ENCODE measurements around the gene TLK1. TPM values are rescaled to one million over a fixed set of nuclear protein-coding genes. Genes with fewer than 3 reads are reported as not detected.

TLK1 gene
- total RNA-seq, 2 donors from 2014 or later = 27.8 to 62.4 TPM

DNA sequence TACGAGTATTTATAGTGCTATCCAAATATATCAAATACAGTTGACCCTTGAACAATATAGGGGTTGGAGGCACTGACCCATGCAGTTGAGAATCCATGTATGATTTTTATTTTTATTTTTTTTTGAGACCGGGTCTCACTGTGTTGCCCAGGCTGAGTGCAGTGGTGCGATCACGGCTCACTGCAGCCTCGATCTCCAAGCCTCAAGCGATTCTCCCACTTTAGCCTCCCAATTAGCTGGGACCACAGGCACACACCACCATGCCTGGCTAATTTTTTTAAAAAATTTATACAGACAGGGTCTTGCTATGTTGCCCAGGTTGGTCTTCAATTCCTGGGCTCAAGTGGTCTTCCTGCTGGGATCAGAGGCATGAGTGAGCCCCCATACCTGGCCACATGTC lies 161.0 kb downstream of the TLK1 start:
- H3K27ac ChIP-seq = no peak overlapping the region
- no peaks in the 10 kb centered on the region for H3K36me3 ChIP-seq
- H3K27me3 ChIP-seq (replicated peaks; ENCODE audit: insufficient read depth) = no peaks in the 10 kb centered on the region
- TF ChIP-seq, protein P1, sequence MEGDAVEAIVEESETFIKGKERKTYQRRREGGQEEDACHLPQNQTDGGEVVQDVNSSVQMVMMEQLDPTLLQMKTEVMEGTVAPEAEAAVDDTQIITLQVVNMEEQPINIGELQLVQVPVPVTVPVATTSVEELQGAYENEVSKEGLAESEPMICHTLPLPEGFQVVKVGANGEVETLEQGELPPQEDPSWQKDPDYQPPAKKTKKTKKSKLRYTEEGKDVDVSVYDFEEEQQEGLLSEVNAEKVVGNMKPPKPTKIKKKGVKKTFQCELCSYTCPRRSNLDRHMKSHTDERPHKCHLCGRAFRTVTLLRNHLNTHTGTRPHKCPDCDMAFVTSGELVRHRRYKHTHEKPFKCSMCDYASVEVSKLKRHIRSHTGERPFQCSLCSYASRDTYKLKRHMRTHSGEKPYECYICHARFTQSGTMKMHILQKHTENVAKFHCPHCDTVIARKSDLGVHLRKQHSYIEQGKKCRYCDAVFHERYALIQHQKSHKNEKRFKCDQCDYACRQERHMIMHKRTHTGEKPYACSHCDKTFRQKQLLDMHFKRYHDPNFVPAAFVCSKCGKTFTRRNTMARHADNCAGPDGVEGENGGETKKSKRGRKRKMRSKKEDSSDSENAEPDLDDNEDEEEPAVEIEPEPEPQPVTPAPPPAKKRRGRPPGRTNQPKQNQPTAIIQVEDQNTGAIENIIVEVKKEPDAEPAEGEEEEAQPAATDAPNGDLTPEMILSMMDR (IDR thresholded peaks at IDR 0.05) = no peak
- DNase-seq (ENCODE audit: low spot score) (no peak), ATAC-seq (ENCODE audit: insufficient number of reproducible peaks, low FRiP score, low read depth) (no peak)
- H3K9me3 ChIP-seq = no peaks in the 10 kb centered on the region
- H3K4me1 ChIP-seq (ENCODE audit: control insufficient read depth in 1 of 2, low read depth in 2 of 2) = no peaks in the 10 kb centered on the region
- no peak overlapping the region for H3K4me3 ChIP-seq

DNA sequence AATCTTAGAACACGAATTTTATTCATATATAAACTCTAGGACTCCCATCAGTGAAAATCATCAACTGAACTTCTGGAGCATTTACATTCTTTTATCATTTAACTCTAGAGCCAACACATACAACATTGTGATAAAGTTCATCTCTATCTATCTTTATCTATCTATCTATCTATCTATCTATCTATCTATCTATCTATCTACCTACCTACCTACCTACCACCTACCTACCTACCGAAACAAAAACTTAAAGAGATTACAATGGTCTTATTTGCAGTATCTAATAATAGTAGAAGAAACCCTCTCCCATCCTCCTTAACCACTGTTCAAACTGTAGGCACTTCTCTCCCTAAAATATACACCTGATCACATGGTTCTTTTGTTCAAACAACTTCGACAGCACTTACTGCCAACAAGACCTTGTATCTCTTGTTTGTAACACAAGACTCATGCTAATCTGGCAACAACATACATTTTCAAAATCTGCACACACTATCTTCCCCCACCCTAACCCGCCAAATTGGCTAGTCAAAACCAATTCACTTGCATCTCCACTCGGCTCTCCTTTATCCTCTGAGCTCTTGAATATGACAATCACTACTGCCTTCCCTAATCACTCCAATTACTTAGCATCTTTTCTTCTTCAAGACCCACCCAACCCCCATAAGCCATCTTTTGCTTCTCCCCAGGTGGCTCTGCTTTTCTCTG lies 162.6 kb downstream of the TLK1 start:
- H3K27ac ChIP-seq = no peak overlapping the region
- no peak for ATAC-seq (ENCODE audit: insufficient number of reproducible peaks, low FRiP score, low read depth)
- TF ChIP-seq, protein P1 (IDR thresholded peaks at IDR 0.05) = no peak
- DNase-seq (ENCODE audit: low spot score) = no peak
- no peaks in the 10 kb centered on the region for H3K27me3 ChIP-seq (replicated peaks; ENCODE audit: insufficient read depth)
- H3K4me1 ChIP-seq (ENCODE audit: control insufficient read depth in 1 of 2, low read depth in 2 of 2) = no peaks in the 10 kb centered on the region
- no peaks in the 10 kb centered on the region for H3K36me3 ChIP-seq
- H3K9me3 ChIP-seq = no peaks in the 10 kb centered on the region
- H3K4me3 ChIP-seq = no peak overlapping the region

DNA sequence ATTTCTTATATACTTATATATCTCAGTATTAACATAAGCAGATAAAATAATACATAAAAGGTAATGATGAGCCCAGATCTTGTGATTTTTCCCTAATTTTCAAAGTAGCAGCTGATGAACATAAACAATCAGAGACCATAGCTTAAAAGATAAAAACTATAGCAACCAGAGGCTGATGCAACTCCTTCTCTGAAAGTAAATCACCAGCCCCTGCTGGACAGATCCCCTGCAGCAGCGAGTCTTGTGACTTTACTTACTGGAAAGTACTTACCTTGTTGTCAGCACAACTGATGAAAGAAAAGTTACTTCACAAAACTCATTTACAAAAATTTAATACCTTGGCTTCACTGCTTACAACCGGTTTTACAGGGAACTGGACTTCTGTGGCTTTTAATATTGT lies 164.4 kb downstream of the TLK1 start:
- Histone ChIP-seq H3K4me1 (ENCODE audit: control insufficient read depth in 1 of 2, low read depth in 2 of 2) (no peaks in the 10 kb centered on the region), H3K4me3 (no peak overlapping the region), H3K27ac (no peak overlapping the region), H3K9me3 (no peaks in the 10 kb centered on the region), H3K36me3 (no peaks in the 10 kb centered on the region), H3K27me3 (replicated peaks; ENCODE audit: insufficient read depth) (no peaks in the 10 kb centered on the region)
- DNase-seq (ENCODE audit: low spot score) (no peak), ATAC-seq (ENCODE audit: insufficient number of reproducible peaks, low FRiP score, low read depth) (no peak)
- TF ChIP-seq, protein P1 (IDR thresholded peaks at IDR 0.05) = no peak

DNA sequence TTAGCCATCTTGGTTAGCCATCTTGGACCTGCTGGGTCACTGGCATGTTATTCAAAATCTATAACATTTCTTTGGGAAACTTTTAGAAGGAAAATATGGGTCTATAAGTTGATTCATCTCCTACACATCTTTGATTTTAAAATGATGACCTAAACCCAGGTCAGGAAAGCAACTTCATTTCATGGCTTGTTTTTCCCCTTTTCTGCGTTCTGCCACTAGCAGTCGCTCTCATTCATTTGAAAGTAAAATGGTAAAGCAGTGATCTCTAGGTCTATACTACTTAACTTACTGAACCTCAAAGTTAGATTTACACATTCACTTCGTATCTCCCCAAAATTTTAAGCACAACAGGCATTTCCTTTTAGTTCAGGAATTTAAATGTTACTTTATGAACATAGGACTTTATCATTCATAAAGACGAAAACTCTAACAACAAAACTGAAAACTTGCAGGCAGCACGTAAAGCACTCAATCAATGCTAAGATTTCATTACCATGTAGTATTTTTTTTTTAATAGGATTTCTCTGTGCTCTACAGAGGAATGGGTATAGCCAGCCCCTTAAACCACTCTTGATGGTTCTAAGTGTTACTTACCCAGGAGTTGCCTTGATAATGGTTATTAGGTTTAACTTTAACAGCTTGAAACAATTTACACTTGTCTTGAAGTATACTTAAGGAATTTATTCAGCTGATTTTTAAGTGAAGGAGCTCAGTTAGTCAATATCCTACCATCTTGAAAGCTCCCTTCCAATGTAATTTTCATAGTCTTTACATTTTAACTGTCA lies 169.1 kb downstream of the TLK1 start:
- Histone ChIP-seq H3K27ac (no peak overlapping the region), H3K4me1 (ENCODE audit: control insufficient read depth in 1 of 2, low read depth in 2 of 2) (no peaks in the 10 kb centered on the region), H3K4me3 (no peak overlapping the region), H3K9me3 (no peaks in the 10 kb centered on the region), H3K27me3 (replicated peaks; ENCODE audit: insufficient read depth) (no peaks in the 10 kb centered on the region), H3K36me3 (peaks cover 3% of the 10 kb centered on the region)
- DNase-seq (ENCODE audit: low spot score) (no peak), ATAC-seq (ENCODE audit: insufficient number of reproducible peaks, low FRiP score, low read depth) (no peak)
- TF ChIP-seq, protein P1 (IDR thresholded peaks at IDR 0.05) = no peak

DNA sequence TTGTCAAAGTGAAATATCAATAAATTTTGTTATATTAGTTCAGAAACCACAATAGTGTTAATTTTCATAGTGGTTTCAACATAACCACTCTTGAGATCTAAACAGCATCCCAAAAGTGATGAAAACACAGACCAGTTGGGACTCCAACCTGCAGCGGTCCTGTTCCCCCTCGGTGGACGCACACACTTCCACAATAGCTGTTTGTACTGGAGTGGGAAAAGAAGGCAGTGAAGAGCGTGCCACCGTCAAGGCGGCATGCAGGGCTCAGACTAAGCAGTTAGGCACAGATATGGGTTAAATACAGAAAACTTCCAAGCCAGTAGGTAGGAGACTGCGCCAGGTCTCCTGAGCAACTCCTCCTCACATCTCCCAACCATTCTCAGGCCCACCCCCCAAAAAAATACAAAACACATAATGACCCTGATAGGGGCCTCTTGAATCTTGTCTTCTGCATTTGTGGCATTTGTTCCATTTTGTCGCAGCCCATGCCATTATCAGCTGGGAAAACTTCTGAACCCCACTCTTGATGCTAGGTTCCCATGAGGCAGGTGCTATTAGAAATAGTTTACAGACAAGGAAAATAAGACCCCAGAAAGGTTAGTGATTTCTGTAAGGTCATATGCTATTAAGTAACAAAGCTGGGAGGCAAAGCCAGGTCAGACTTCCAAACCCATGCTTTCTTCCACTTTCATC lies 174.0 kb downstream of the TLK1 start:
- Histone ChIP-seq H3K27me3 (replicated peaks; ENCODE audit: insufficient read depth) (no peaks in the 10 kb centered on the region), H3K9me3 (no peaks in the 10 kb centered on the region), H3K4me3 (no peak overlapping the region), H3K27ac (no peak overlapping the region), H3K4me1 (ENCODE audit: control insufficient read depth in 1 of 2, low read depth in 2 of 2) (no peaks in the 10 kb centered on the region), H3K36me3 (peaks cover 3% of the 10 kb centered on the region)
- ATAC-seq (ENCODE audit: insufficient number of reproducible peaks, low FRiP score, low read depth) (no peak), DNase-seq (ENCODE audit: low spot score) (no peak)
- TF ChIP-seq, protein P1 (IDR thresholded peaks at IDR 0.05) = no peak
